Right kidney (tissue), 1 donor: ENCODE measurements around the gene GNGT2.
"Not testable (repeated sequence)": the region's sequence is repeated elsewhere in the genome, so short reads cannot be mapped to it uniquely, and the experiment has no call there.

Experiments
- DNase-seq: peaks from one replicate; pipeline ENCODE4 v3.0.0-alpha.2; 2016

The GNGT2 gene

GRCh38 chr17:49209061-49209571 lies 1.3 kb downstream of the GNGT2 start:
- no peak for DNase-seq

GRCh38 chr17:49204516-49204915 lies 5.9 kb downstream of the GNGT2 start:
- no peak for DNase-seq

GRCh38 chr17:49203796-49204195 lies 6.6 kb downstream of the GNGT2 start:
- DNase-seq: no peak

GRCh38 chr17:49201481-49201927 lies 8.9 kb downstream of the GNGT2 start:
- no peak for DNase-seq

GRCh38 chr17:49200423-49201083 lies 9.8 kb downstream of the GNGT2 start:
- DNase-seq: no peak

- no peak for DNase-seq
Measured at GRCh38 chr17:49198211-49198610, 12.2 kb downstream of the GNGT2 start.

GRCh38 chr17:49197346-49197998 lies 12.9 kb downstream of the GNGT2 start:
- no peak for DNase-seq

- no peak for DNase-seq
Measured at GRCh38 chr17:49196520-49196919, 13.9 kb downstream of the GNGT2 start.

- no peak for DNase-seq
Measured at GRCh38 chr17:49195751-49196150, 14.6 kb downstream of the GNGT2 start.

GRCh38 chr17:49194297-49194607 lies 16.1 kb downstream of the GNGT2 start:
- no peak for DNase-seq

- DNase-seq: peak; percentile 76
Measured at GRCh38 chr17:49193513-49194296, 16.7 kb downstream of the GNGT2 start.

GRCh38 chr17:49191917-49192741 lies 18.2 kb downstream of the GNGT2 start:
- DNase-seq: peak; percentile 98

- DNase-seq: no peak
Measured at GRCh38 chr17:49191409-49191916, 18.9 kb downstream of the GNGT2 start.

GRCh38 chr17:49190932-49191331 lies 19.4 kb downstream of the GNGT2 start:
- DNase-seq: no peak

GRCh38 chr17:49187301-49187700 lies 23.1 kb downstream of the GNGT2 start:
- no peak for DNase-seq

GRCh38 chr17:49185381-49185780 lies 25.0 kb downstream of the GNGT2 start:
- not testable (repeated sequence) for DNase-seq

GRCh38 chr17:49184522-49184921 lies 25.9 kb downstream of the GNGT2 start:
- DNase-seq: not testable (repeated sequence)

- no peak for DNase-seq
Measured at GRCh38 chr17:49183801-49184200, 26.6 kb downstream of the GNGT2 start.

GRCh38 chr17:49183341-49183740 lies 27.0 kb downstream of the GNGT2 start:
- DNase-seq: no peak

- no peak for DNase-seq
Measured at GRCh38 chr17:49180998-49181635, 29.3 kb downstream of the GNGT2 start.

- peak; percentile 19 for DNase-seq
Measured at GRCh38 chr17:49180303-49180702, 30.1 kb downstream of the GNGT2 start.

- DNase-seq: not testable (repeated sequence)
Measured at GRCh38 chr17:49175978-49176377, 34.4 kb downstream of the GNGT2 start.
